SK-N-SH (cell line): ENCODE data around the gene AIMP1. TPM values are rescaled to one million over a fixed set of nuclear protein-coding genes. Genes with fewer than 3 reads are reported as not detected.
A peak's percentile ranks its signal among the peaks of the same experiment; 100 is the strongest.

Experiments
- CTCF ChIA-PET: fragments of 300-600, 350-600 bp; formaldehyde crosslinking; extraction: SDS; loops from one replicate; lab custom pipeline; 2021; lab: Yijun Ruan, JAX
- POLR2A ChIA-PET: fragments of 350-600 bp; sonication (Branson Sonifier 250); formaldehyde crosslinking; extraction: SDS; loops from one replicate; lab custom pipeline; 2020; ENCODE audit warnings: antibody characterized with exemption, inconsistent platforms; lab: Yijun Ruan, JAX
- DNase-seq: peaks from one replicate; pipeline ENCODE4 v3.0.0; 2012
- H2AFZ ChIP-seq: fragments of 200-600 bp; sonication (generic); 2 replicates; pipeline ENCODE4 v1.8.1; 2016; ENCODE audit warnings: antibody characterized with exemption, mild to moderate bottlenecking, low read depth
- H3F3A ChIP-seq: fragments of 200-600 bp; sonication (generic); replicated peaks from 2 replicates; pipeline ENCODE3; 2016; ENCODE audit warnings: antibody characterized with exemption, mild to moderate bottlenecking; ENCODE audit not compliant: insufficient read depth
- H3K27ac ChIP-seq, 2 experiments: fragments of 200-500 bp in 1 of 2; fragments of 200-600 bp in 1 of 2; sonication (Bioruptor generic) in 1 of 2; sonication (generic), shearing (Covaris generic) in 1 of 2; 2 replicates each; pipeline versions ENCODE4 v1.5.1 to v1.6.1; 2014 to 2016; ENCODE audit warnings: low read depth in 2 of 2, inconsistent platforms in 1 of 2, low read length in 1 of 2, mild to moderate bottlenecking in 1 of 2, mixed read lengths in 1 of 2
- H3K27me3 ChIP-seq: fragments of 200-600 bp; sonication (generic), shearing (Covaris generic); 2 replicates; pipeline ENCODE4 v1.6.1; 2016; ENCODE audit warnings: mixed run types; ENCODE audit not compliant: insufficient read depth
- H3K36me3 ChIP-seq, 2 experiments: fragments of 200-500 bp in 1 of 2; fragments of 200-600 bp in 1 of 2; sonication (Bioruptor generic) in 1 of 2; sonication (generic) in 1 of 2; replicated peaks in 1 of 2; 2 replicates each; pipeline versions ENCODE3 to v1.5.1; 2014 to 2016; ENCODE audit warnings: low read length in 1 of 2, mild to moderate bottlenecking in 1 of 2; ENCODE audit not compliant: insufficient read depth in 2 of 2, control insufficient read depth in 1 of 2
- H3K4me1 ChIP-seq, 2 experiments: fragments of 200-500 bp in 1 of 2; fragments of 200-600 bp in 1 of 2; sonication (Bioruptor generic) in 1 of 2; sonication (generic), shearing (Covaris generic) in 1 of 2; 2 replicates each; pipeline versions ENCODE4 v1.5.1 to v1.6.1; 2014 to 2016; ENCODE audit warnings: low read depth in 1 of 2, low read length in 1 of 2, mixed run types in 1 of 2; ENCODE audit not compliant: insufficient read depth in 2 of 2, control insufficient read depth in 1 of 2
- H3K4me2 ChIP-seq: fragments of 200-600 bp; sonication (generic), shearing (Covaris generic); 2 replicates; pipeline ENCODE4 v1.6.1; 2017; ENCODE audit warnings: mixed run types
- H3K4me3 ChIP-seq, 2 experiments: fragments of 200-500 bp in 1 of 2; fragments of 200-600 bp in 1 of 2; sonication (Bioruptor generic) in 1 of 2; sonication (generic), shearing (Covaris generic) in 1 of 2; 2 replicates each; pipeline versions ENCODE4 v1.5.1 to v1.8.1; 2014 to 2016; ENCODE audit warnings: low read depth in 2 of 2, inconsistent platforms in 1 of 2, low read length in 1 of 2, mild to moderate bottlenecking in 1 of 2, mixed read lengths in 1 of 2, moderate library complexity in 1 of 2
- H3K79me2 ChIP-seq: fragments of 200-600 bp; sonication (generic); 2 replicates; pipeline ENCODE4 v1.8.1; 2017; ENCODE audit warnings: mild to moderate bottlenecking; ENCODE audit not compliant: insufficient read depth
- H3K9ac ChIP-seq: fragments of 200-600 bp; sonication (generic); 2 replicates; pipeline ENCODE4 v1.6.1; 2017; ENCODE audit warnings: mixed run types
- H3K9me2 ChIP-seq: fragments of 200-600 bp; sonication (generic); 2 replicates; pipeline ENCODE4 v1.6.1; 2017; ENCODE audit warnings: mixed run types
- H3K9me3 ChIP-seq: fragments of 200-600 bp; sonication (generic); 2 replicates; pipeline ENCODE4 v1.6.1; 2017; ENCODE audit warnings: mixed run types, mild to moderate bottlenecking, moderate library complexity
- H4K20me1 ChIP-seq: fragments of 200-600 bp; sonication (generic); 2 replicates; pipeline ENCODE4 v1.6.1; 2017; ENCODE audit warnings: mild to moderate bottlenecking, mixed run types; ENCODE audit not compliant: insufficient read depth
- CHD2 ChIP-seq: fragments of 150-350 bp; IDR thresholded peaks from 2 replicates; pipeline ENCODE4 v1.6.1; 2018; ENCODE audit warnings: low read length; ENCODE audit not compliant: partially characterized antibody
- EP300 ChIP-seq, 2 experiments: IDR thresholded peaks; 2 replicates each; pipeline versions ENCODE4 v1.4.0 to v1.6.1; 2012; ENCODE audit warnings: borderline replicate concordance in 1 of 2, low read depth in 1 of 2, low read length in 1 of 2
- FOSL2 ChIP-seq: IDR thresholded peaks from 2 replicates; pipeline ENCODE4 v1.4.0; 2012; ENCODE audit warnings: low read depth, mild to moderate bottlenecking, moderate library complexity, borderline replicate concordance
- GATA2 ChIP-seq: sonication (generic); formaldehyde crosslinking; IDR thresholded peaks from 2 replicates; pipeline ENCODE4 v1.5.0; 2020; ENCODE audit warnings: mild to moderate bottlenecking, missing genetic modification reagents
- JUND ChIP-seq: IDR thresholded peaks from 2 replicates; pipeline ENCODE4 v1.4.0; 2012
- POLR2AphosphoS5 ChIP-seq: IDR thresholded peaks from 2 replicates; pipeline ENCODE4 v1.6.1; 2012; ENCODE audit warnings: low read depth, low read length
- RAD21 ChIP-seq: IDR thresholded peaks from 2 replicates; pipeline ENCODE4 v1.6.1; 2012; ENCODE audit warnings: mild to moderate bottlenecking, low read length
- RCOR1 ChIP-seq: fragments of 150-350 bp; IDR thresholded peaks from 2 replicates; pipeline ENCODE4 v1.6.1; 2017; ENCODE audit warnings: antibody characterized with exemption, low read length
- RXRA ChIP-seq: IDR thresholded peaks from 2 replicates; pipeline ENCODE4 v1.4.0; 2012; ENCODE audit warnings: low read depth, mild to moderate bottlenecking, borderline replicate concordance
- SMC3 ChIP-seq: IDR thresholded peaks from 2 replicates; pipeline ENCODE4 v1.6.1; 2012; ENCODE audit warnings: low read depth, low read length, improper control_type of control experiment
- TCF12 ChIP-seq: IDR thresholded peaks from 2 replicates; pipeline ENCODE4 v1.4.0; 2012
- WGBS: methylation state at CpG from one replicate; pipeline ENCODE4 v1.1.6; 2017; ENCODE audit warnings: low lambda C conversion rate; 5-methylcytosine and 5-hydroxymethylcytosine counted together
- polyA plus RNA-seq, 3 experiments: library from polyadenylated mRNA; depleted of rRNA; stranded (reverse); fragments of >200 nt; gene quantifications; 2 replicates each; pipeline ENCODE4 v1.2.3, GENCODE V29; 2012
- TF ChIP-seq, protein P1 (sequence below): fragments of 200-600 bp; sonication (generic); IDR thresholded peaks from 2 replicates; pipeline ENCODE4 v1.6.1; 2017; ENCODE audit warnings: antibody characterized with exemption, mild to moderate bottlenecking, moderate library complexity
- TF ChIP-seq, protein P2 (sequence below): IDR thresholded peaks from 2 replicates; pipeline ENCODE4 v1.6.1; 2012; ENCODE audit warnings: mild to moderate bottlenecking, low read depth, low read length, moderate library complexity
- TF ChIP-seq, protein P3 (sequence below): IDR thresholded peaks from 2 replicates; pipeline ENCODE4 v1.4.0; 2012; ENCODE audit warnings: low read depth, borderline replicate concordance

The AIMP1 gene
- polyA plus RNA-seq, 1 of the 3 experiments (the other 2 are of a cell fraction): 14.0 TPM

DNA sequence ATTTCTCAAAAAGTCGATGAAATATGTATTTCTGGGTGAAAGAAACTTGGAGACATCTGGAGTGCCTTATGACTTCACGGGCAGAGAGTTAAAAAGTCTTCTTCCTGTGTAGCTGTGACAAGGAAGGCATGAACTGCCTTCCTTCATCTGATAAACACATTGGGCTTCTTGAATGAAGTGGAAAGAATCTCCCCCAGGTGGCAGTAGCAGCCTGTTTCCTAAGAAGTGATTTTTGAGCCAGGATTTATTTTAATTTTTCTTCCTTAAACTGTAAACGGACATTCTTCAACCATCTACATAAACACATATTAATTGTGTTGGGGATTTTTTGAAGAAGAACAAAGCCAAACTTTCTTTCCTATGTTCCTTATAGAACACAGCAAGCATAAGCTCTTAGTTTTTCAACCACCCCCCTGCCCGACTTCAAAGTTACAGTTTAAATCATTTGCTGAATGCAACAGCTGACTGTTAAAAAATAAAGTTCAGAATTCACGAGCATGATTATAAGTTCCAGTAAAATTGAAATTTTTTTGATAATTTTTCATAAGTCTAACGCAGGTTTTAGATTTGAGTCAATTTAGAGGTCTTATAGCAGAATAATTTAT is 53.2 kb downstream of the AIMP1 start:
- peak overlapping the region in 1 of 2 experiments; percentile 21; a peak in 1 of 4 replicates for H3K4me3 ChIP-seq
- DNase-seq: peak; percentile 14
- peak overlapping the region; percentile 81 for H2AFZ ChIP-seq
- no peaks in the 10 kb centered on the region for H3K9me3 ChIP-seq
- no peaks in the 10 kb centered on the region for H3K9me2 ChIP-seq
- H3K4me1 ChIP-seq: peaks cover 0 to 8% of the 10 kb centered on the region in 2 experiments; a peak in 2 of 4 replicates
- H3K9ac ChIP-seq: no peak overlapping the region
- H4K20me1 ChIP-seq: no peaks in the 10 kb centered on the region
- peak overlapping the region; percentile 20; the same call in 1 of the 2 replicates for H3K4me2 ChIP-seq
- peaks cover 20% of the 10 kb centered on the region for H3F3A ChIP-seq
- peak overlapping the region; percentile 28 to 41; a peak in 2 of 4 replicates for H3K27ac ChIP-seq
- 7% methylated on average over 6 of the region's 6 CpGs for WGBS
- TF ChIP-seq RXRA (no peak; the same call in 1 of the 2 replicates), EP300 (IDR thresholded peaks at IDR 0.05; ENCODE audit: borderline replicate concordance in 1 of 2, low read depth in 1 of 2, low read length in 1 of 2) (no peak), TCF12 (peak; percentile 51; the same call in 1 of the 2 replicates), CHD2 (no peak), GATA2 (CRISPR knock-in tag) (no peak), FOSL2 (no peak), SMC3 (peak; percentile 71), POLR2AphosphoS5 (no peak), RAD21 (peak; percentile 78), JUND (no peak), RCOR1 (no peak)
- TF ChIP-seq, protein P1, sequence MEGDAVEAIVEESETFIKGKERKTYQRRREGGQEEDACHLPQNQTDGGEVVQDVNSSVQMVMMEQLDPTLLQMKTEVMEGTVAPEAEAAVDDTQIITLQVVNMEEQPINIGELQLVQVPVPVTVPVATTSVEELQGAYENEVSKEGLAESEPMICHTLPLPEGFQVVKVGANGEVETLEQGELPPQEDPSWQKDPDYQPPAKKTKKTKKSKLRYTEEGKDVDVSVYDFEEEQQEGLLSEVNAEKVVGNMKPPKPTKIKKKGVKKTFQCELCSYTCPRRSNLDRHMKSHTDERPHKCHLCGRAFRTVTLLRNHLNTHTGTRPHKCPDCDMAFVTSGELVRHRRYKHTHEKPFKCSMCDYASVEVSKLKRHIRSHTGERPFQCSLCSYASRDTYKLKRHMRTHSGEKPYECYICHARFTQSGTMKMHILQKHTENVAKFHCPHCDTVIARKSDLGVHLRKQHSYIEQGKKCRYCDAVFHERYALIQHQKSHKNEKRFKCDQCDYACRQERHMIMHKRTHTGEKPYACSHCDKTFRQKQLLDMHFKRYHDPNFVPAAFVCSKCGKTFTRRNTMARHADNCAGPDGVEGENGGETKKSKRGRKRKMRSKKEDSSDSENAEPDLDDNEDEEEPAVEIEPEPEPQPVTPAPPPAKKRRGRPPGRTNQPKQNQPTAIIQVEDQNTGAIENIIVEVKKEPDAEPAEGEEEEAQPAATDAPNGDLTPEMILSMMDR: peak; percentile 82
- TF ChIP-seq, protein P2, sequence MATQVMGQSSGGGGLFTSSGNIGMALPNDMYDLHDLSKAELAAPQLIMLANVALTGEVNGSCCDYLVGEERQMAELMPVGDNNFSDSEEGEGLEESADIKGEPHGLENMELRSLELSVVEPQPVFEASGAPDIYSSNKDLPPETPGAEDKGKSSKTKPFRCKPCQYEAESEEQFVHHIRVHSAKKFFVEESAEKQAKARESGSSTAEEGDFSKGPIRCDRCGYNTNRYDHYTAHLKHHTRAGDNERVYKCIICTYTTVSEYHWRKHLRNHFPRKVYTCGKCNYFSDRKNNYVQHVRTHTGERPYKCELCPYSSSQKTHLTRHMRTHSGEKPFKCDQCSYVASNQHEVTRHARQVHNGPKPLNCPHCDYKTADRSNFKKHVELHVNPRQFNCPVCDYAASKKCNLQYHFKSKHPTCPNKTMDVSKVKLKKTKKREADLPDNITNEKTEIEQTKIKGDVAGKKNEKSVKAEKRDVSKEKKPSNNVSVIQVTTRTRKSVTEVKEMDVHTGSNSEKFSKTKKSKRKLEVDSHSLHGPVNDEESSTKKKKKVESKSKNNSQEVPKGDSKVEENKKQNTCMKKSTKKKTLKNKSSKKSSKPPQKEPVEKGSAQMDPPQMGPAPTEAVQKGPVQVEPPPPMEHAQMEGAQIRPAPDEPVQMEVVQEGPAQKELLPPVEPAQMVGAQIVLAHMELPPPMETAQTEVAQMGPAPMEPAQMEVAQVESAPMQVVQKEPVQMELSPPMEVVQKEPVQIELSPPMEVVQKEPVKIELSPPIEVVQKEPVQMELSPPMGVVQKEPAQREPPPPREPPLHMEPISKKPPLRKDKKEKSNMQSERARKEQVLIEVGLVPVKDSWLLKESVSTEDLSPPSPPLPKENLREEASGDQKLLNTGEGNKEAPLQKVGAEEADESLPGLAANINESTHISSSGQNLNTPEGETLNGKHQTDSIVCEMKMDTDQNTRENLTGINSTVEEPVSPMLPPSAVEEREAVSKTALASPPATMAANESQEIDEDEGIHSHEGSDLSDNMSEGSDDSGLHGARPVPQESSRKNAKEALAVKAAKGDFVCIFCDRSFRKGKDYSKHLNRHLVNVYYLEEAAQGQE: no peak
- TF ChIP-seq, protein P3, sequence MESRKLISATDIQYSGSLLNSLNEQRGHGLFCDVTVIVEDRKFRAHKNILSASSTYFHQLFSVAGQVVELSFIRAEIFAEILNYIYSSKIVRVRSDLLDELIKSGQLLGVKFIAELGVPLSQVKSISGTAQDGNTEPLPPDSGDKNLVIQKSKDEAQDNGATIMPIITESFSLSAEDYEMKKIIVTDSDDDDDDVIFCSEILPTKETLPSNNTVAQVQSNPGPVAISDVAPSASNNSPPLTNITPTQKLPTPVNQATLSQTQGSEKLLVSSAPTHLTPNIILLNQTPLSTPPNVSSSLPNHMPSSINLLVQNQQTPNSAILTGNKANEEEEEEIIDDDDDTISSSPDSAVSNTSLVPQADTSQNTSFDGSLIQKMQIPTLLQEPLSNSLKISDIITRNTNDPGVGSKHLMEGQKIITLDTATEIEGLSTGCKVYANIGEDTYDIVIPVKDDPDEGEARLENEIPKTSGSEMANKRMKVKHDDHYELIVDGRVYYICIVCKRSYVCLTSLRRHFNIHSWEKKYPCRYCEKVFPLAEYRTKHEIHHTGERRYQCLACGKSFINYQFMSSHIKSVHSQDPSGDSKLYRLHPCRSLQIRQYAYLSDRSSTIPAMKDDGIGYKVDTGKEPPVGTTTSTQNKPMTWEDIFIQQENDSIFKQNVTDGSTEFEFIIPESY: no peak
- ChIA-PET CTCF (interaction anchor here (0.7 to 2.5 kb wide), 24 partner anchors 10 to 1149 kb away, joined by 3 to 23 read pairs (median 4); partner anchors contain the start of gene TBCK), POLR2A (no interaction called here)
- no peaks in the 10 kb centered on the region for H3K27me3 ChIP-seq
- H3K79me2 ChIP-seq: no peaks in the 10 kb centered on the region
- no peaks in the 10 kb centered on the region for H3K36me3 ChIP-seq
